H1 (cell line): ENCODE measurements around the gene PGAM1. TPM values are rescaled to one million over a fixed set of nuclear protein-coding genes. Genes with fewer than 3 reads are reported as not detected.

Experiments used
- CTCF ChIA-PET: fragments of 300-600 bp; sonication (Branson Sonifier 250); formaldehyde crosslinking; loops from one replicate; lab custom pipeline; 2021; ENCODE audit not compliant: partially characterized antibody; lab: Charles Lee
- POLR2A ChIA-PET: fragments of 300-600 bp; sonication (Branson Sonifier 250); formaldehyde crosslinking; loops from one replicate; lab custom pipeline; 2021; ENCODE audit warnings: inconsistent platforms; ENCODE audit not compliant: partially characterized antibody; lab: Charles Lee
- DNase-seq, 2 experiments: peaks; one replicate each; pipeline versions ENCODE4 v3.0.0 to v3.0.0-alpha.2; 2010 to 2022; ENCODE audit warnings: low spot score in 2 of 2, low read depth in 1 of 2, mixed read lengths in 1 of 2
- FAIRE-seq: peaks from 2 replicates; lab custom pipeline; 2011; peaks lifted over from hg19 to GRCh38; lab: Jason Lieb, UNC
- H2AFZ ChIP-seq: 2 replicates; pipeline ENCODE4 v1.8.1; 2012; ENCODE audit warnings: low read length, inconsistent platforms
- H2AK5ac ChIP-seq: 2 replicates; pipeline ENCODE4 v1.6.1; 2013; ENCODE audit warnings: low read depth, low read length
- H2BK120ac ChIP-seq: replicated peaks from 2 replicates; pipeline ENCODE3; 2013; ENCODE audit warnings: low read depth, low read length, inconsistent platforms
- H2BK12ac ChIP-seq: 2 replicates; pipeline ENCODE4 v1.6.1; 2013; ENCODE audit warnings: low read depth, low read length
- H2BK15ac ChIP-seq: 2 replicates; pipeline ENCODE4 v1.6.1; 2013; ENCODE audit warnings: low read length
- H2BK20ac ChIP-seq: 2 replicates; pipeline ENCODE4 v1.6.1; 2013; ENCODE audit warnings: low read length
- H2BK5ac ChIP-seq: 2 replicates; pipeline ENCODE4 v1.6.1; 2013; ENCODE audit warnings: low read depth, low read length
- H3K14ac ChIP-seq: 2 replicates; pipeline ENCODE4 v1.6.1; 2013; ENCODE audit warnings: inconsistent platforms; ENCODE audit not compliant: insufficient read length
- H3K18ac ChIP-seq: 2 replicates; pipeline ENCODE4 v1.6.1; 2013; ENCODE audit warnings: low read length; ENCODE audit errors: extremely low read depth
- H3K23ac ChIP-seq: 2 replicates; pipeline ENCODE4 v1.6.1; 2013; ENCODE audit warnings: inconsistent platforms; ENCODE audit not compliant: insufficient read length
- H3K23me2 ChIP-seq: 2 replicates; pipeline ENCODE4 v1.6.1; 2013; ENCODE audit warnings: low read depth, low read length
- H3K27ac ChIP-seq: 2 replicates; pipeline ENCODE4 v1.6.1; 2011; ENCODE audit warnings: low read depth, low read length, inconsistent platforms
- H3K27me3 ChIP-seq, 4 experiments: replicated peaks in 1 of 4; 1 replicate in 1 of 4; 2 replicates in 3 of 4; pipeline versions ENCODE4 v1.6.1 to v1.8.1; 2011 to 2013; ENCODE audit warnings: low read length in 3 of 4, mild to moderate bottlenecking in 3 of 4, inconsistent platforms in 2 of 4, mixed read lengths in 2 of 4, moderate library complexity in 1 of 4; ENCODE audit not compliant: control insufficient read depth in 3 of 4, insufficient read depth in 3 of 4; ENCODE audit errors: extremely low read depth in 1 of 4
- H3K36me3 ChIP-seq, 4 experiments: 2 replicates each; pipeline versions ENCODE4 v1.6.1 to v1.8.1; 2011 to 2013; ENCODE audit warnings: mild to moderate bottlenecking in 4 of 4, low read length in 3 of 4, moderate library complexity in 2 of 4, control low read depth in 1 of 4, inconsistent platforms in 1 of 4; ENCODE audit not compliant: insufficient read depth in 4 of 4, control insufficient read depth in 2 of 4
- H3K4ac ChIP-seq: replicated peaks from 2 replicates; pipeline ENCODE3; 2013; ENCODE audit warnings: low read length, low read depth, mixed read lengths, inconsistent platforms; ENCODE audit not compliant: insufficient read length
- H3K4me1 ChIP-seq, 4 experiments: replicated peaks in 1 of 4; 1 replicate in 1 of 4; 2 replicates in 3 of 4; pipeline versions ENCODE4 v1.6.1 to v1.8.1; 2011 to 2013; ENCODE audit warnings: low read length in 3 of 4, inconsistent platforms in 2 of 4, mixed read lengths in 1 of 4; ENCODE audit not compliant: insufficient read depth in 4 of 4, control insufficient read depth in 3 of 4
- H3K4me2 ChIP-seq, 2 experiments: 2 replicates each; pipeline versions ENCODE4 v1.6.1 to v1.8.1; 2011 to 2013; ENCODE audit warnings: low read depth in 2 of 2, low read length in 2 of 2, control low read depth in 1 of 2, inconsistent platforms in 1 of 2, mild to moderate bottlenecking in 1 of 2; ENCODE audit not compliant: insufficient read depth in 1 of 2
- H3K4me3 ChIP-seq, 4 experiments: fragments of 200-600, 300-600 bp in 1 of 4; sonication (generic), shearing (Covaris generic), sonication (Bioruptor Twin) in 1 of 4; 2 replicates each; pipeline versions ENCODE4 v1.5.1 to v1.8.1; 2011 to 2016; ENCODE audit warnings: low read length in 4 of 4, low read depth in 3 of 4, control low read depth in 2 of 4, inconsistent platforms in 2 of 4, mild to moderate bottlenecking in 2 of 4, mixed read lengths in 1 of 4, moderate library complexity in 1 of 4; ENCODE audit not compliant: insufficient read depth in 2 of 4; ENCODE audit errors: extremely low read depth in 1 of 4
- H3K56ac ChIP-seq: replicated peaks from 2 replicates; pipeline ENCODE3; 2013; ENCODE audit warnings: low read depth, mild to moderate bottlenecking, mixed read lengths, low read length, inconsistent platforms; ENCODE audit not compliant: insufficient read length
- H3K79me1 ChIP-seq: 2 replicates; pipeline ENCODE4 v1.6.1; 2013; ENCODE audit warnings: low read depth, low read length, control low read depth
- H3K79me2 ChIP-seq, 2 experiments: 2 replicates each; pipeline versions ENCODE4 v1.6.1 to v1.8.1; 2012 to 2013; ENCODE audit warnings: low read length in 2 of 2, mild to moderate bottlenecking in 2 of 2, inconsistent platforms in 1 of 2; ENCODE audit not compliant: insufficient read depth in 2 of 2, control insufficient read depth in 1 of 2
- H3K9ac ChIP-seq, 4 experiments: replicated peaks in 1 of 4; 1 replicate in 1 of 4; 2 replicates in 3 of 4; pipeline versions ENCODE4 v1.6.1 to v1.8.1; 2011 to 2013; ENCODE audit warnings: low read depth in 3 of 4, low read length in 3 of 4, control low read depth in 2 of 4, mild to moderate bottlenecking in 2 of 4, moderate library complexity in 2 of 4, inconsistent platforms in 1 of 4; ENCODE audit errors: extremely low read depth in 1 of 4
- H3K9me3 ChIP-seq, 2 experiments: 2 replicates each; pipeline versions ENCODE4 v1.6.1 to v1.8.1; 2012 to 2013; ENCODE audit warnings: mild to moderate bottlenecking in 2 of 2, moderate library complexity in 2 of 2, control low read depth in 1 of 2, inconsistent platforms in 1 of 2, low read depth in 1 of 2, low read length in 1 of 2, mixed read lengths in 1 of 2; ENCODE audit not compliant: insufficient read depth in 2 of 2
- H4K20me1 ChIP-seq, 2 experiments: replicated peaks in 1 of 2; 2 replicates each; pipeline versions ENCODE3 to v1.8.1; 2011 to 2013; ENCODE audit warnings: inconsistent platforms in 2 of 2, low read length in 2 of 2, mild to moderate bottlenecking in 1 of 2; ENCODE audit not compliant: insufficient read depth in 2 of 2, control insufficient read depth in 1 of 2
- H4K5ac ChIP-seq: 2 replicates; pipeline ENCODE4 v1.6.1; 2013; ENCODE audit warnings: low read length, low read depth, mixed read lengths, inconsistent platforms; ENCODE audit not compliant: insufficient read length
- H4K8ac ChIP-seq: 2 replicates; pipeline ENCODE4 v1.8.0; 2013; ENCODE audit warnings: mild to moderate bottlenecking, moderate library complexity, low read length, inconsistent platforms; ENCODE audit not compliant: insufficient read depth; ENCODE audit errors: extremely low read depth
- H4K91ac ChIP-seq: replicated peaks from 2 replicates; pipeline ENCODE3; 2013; ENCODE audit warnings: low read length, mixed read lengths, inconsistent platforms; ENCODE audit not compliant: insufficient read length
- ASH2L ChIP-seq: fragments of 200-600, 300-600 bp; sonication (generic); IDR thresholded peaks from one replicate; pipeline ENCODE4 v1.7.1; 2017; ENCODE audit warnings: low read length
- ATF3 ChIP-seq: IDR thresholded peaks from 2 replicates; pipeline ENCODE4 v1.6.1; 2011; ENCODE audit warnings: low read depth, mild to moderate bottlenecking, low read length; ENCODE audit not compliant: insufficient read depth
- BRCA1 ChIP-seq: IDR thresholded peaks from 2 replicates; pipeline ENCODE4 v1.6.1; 2012; ENCODE audit warnings: low read depth, low read length, improper control_type of control experiment
- FOSL1 ChIP-seq: IDR thresholded peaks from 2 replicates; pipeline ENCODE4 v1.6.1; 2011; ENCODE audit warnings: mild to moderate bottlenecking, low read depth, low read length, moderate library complexity; ENCODE audit not compliant: insufficient read depth
- JUN ChIP-seq: IDR thresholded peaks from 2 replicates; pipeline ENCODE4 v1.6.1; 2011; ENCODE audit warnings: low read depth, mild to moderate bottlenecking, improper control_type of control experiment, low read length
- NANOG ChIP-seq: IDR thresholded peaks from 2 replicates; pipeline ENCODE4 v1.6.1; 2011; ENCODE audit warnings: low read length, low read depth, mild to moderate bottlenecking, inconsistent platforms; ENCODE audit not compliant: insufficient read depth, poor library complexity, severe bottlenecking
- PHF8 ChIP-seq: fragments of 200-600 bp; sonication (generic); conservative IDR thresholded peaks from 2 replicates; pipeline ENCODE4 v1.7.1; 2012; ENCODE audit warnings: low read depth, mild to moderate bottlenecking, inconsistent platforms, low read length, moderate library complexity
- POLR2AphosphoS5 ChIP-seq: IDR thresholded peaks from 2 replicates; pipeline ENCODE4 v1.6.1; 2011; ENCODE audit warnings: low read depth, low read length
- RBBP5 ChIP-seq: IDR thresholded peaks from 2 replicates; pipeline ENCODE4 v1.7.1; 2012; ENCODE audit warnings: low read depth, mild to moderate bottlenecking, inconsistent platforms, low read length, moderate library complexity, borderline replicate concordance
- USF2 ChIP-seq: IDR thresholded peaks from 2 replicates; pipeline ENCODE4 v1.6.1; 2011; ENCODE audit warnings: low read length, improper control_type of control experiment
- WGBS, 2 experiments: shearing (Covaris generic) in 1 of 2; methylation state at CpG; one replicate each; pipeline versions ENCODE4 v1.1.6 to v1.1.7; 2013 to 2015; ENCODE audit warnings: low lambda C conversion rate in 2 of 2, mixed read lengths in 2 of 2, inconsistent platforms in 1 of 2, low coverage in 1 of 2, missing lambda C conversion rate in 1 of 2; ENCODE audit not compliant: insufficient replicate concordance in 2 of 2, insufficient coverage in 1 of 2, insufficient read length in 1 of 2; ENCODE audit errors: extremely low coverage in 1 of 2, missing lambda C conversion rate in 1 of 2; 5-methylcytosine and 5-hydroxymethylcytosine counted together
- polyA plus RNA-seq, 7 experiments: library from polyadenylated mRNA; depleted of rRNA in 3 of 7; stranded (reverse) in 5 of 7; unstranded in 2 of 7; fragments of >200 nt in 5 of 7; fragments of 200-250 nt in 2 of 7; gene quantifications; 1 replicate in 5 of 7; 2 replicates in 1 of 7; 4 replicates in 1 of 7; pipeline versions ENCODE4 v1.2.1 to v1.2.3, GENCODE V29; 2011 to 2013; ENCODE audit warnings: missing spikeins in 2 of 7, mixed read lengths in 2 of 7
- total RNA-seq: library from RNA; stranded (reverse); fragmentation: NEBNext Ultra II Directional; extraction: Animal tissue kit (Norgen Biotek cat#: 25700); gene quantifications from 2 replicates; pipeline ENCODE4 v1.2.1, GENCODE V29; 2021

PGAM1 gene
- total and polyA plus RNA-seq, 2 of the 8 experiments (the other 6 are each of a cell fraction or from before 2014, with no cell fraction given) = 791 to 799 TPM

GRCh38 chr10:97456034-97456685, 30.2 kb downstream of the PGAM1 start:
- Histone ChIP-seq H2AFZ (no peak overlapping the region), H3K27ac (no peak overlapping the region), H2BK20ac (no peak overlapping the region), H2BK120ac (no peak overlapping the region), H2AK5ac (no peak overlapping the region), H3K18ac (no peak overlapping the region), H4K5ac (no peak overlapping the region), H3K36me3 (peaks cover 27 to 87% (median 62%) of the 10 kb centered on the region in 4 experiments), H3K27me3 (no peaks in the 10 kb centered on the region), H3K23me2 (no peaks in the 10 kb centered on the region), H4K8ac (no peak overlapping the region), H4K91ac (no peak overlapping the region), H3K14ac (no peak overlapping the region), H3K9me3 (peaks cover 0 to 2% of the 10 kb centered on the region in 2 experiments; a peak in 1 of 4 replicates), H3K23ac (no peak overlapping the region), H2BK12ac (no peak overlapping the region), H3K4me2 (no peak overlapping the region), H3K4me1 (no peaks in the 10 kb centered on the region), H3K9ac (no peak overlapping the region), H4K20me1 (peaks cover 0 to 21% of the 10 kb centered on the region in 2 experiments), H3K79me2 (no peaks in the 10 kb centered on the region), H3K4me3 (no peak overlapping the region), H2BK15ac (no peak overlapping the region), H3K4ac (no peak overlapping the region), H3K56ac (no peak overlapping the region), H3K79me1 (peaks cover under 1% of the 10 kb centered on the region; the same call in 1 of the 2 replicates), H2BK5ac (no peak overlapping the region)
- no peak for TF ChIP-seq BRCA1
- TF ChIP-seq FOSL1 = no peak
- no peak for TF ChIP-seq PHF8
- TF ChIP-seq ASH2L = no peak
- no peak; the same call in 1 of the 2 replicates for TF ChIP-seq POLR2AphosphoS5
- no peak for TF ChIP-seq NANOG
- TF ChIP-seq ATF3 = no peak
- TF ChIP-seq RBBP5 = no peak
- no peak for TF ChIP-seq JUN
- TF ChIP-seq USF2 = no peak
- DNase-seq = no peak
- POLR2A ChIA-PET = interaction anchor here (0.7 to 13.1 kb wide), 11 partner anchors 9 to 96 kb away, joined by 3 to 105 read pairs (median 3); no protein-coding TSS in a partner anchor
- CTCF ChIA-PET = interaction anchor here (0.5 to 7.2 kb wide), 6 partner anchors 10 to 98 kb away, joined by 3 to 40 read pairs (median 4); no protein-coding TSS in a partner anchor
- WGBS, 2 experiments = 81% methylated on average over 5 of the region's 5 CpGs; no CpG with 5 or more reads in 1 of the 2 experiments
- no peak for FAIRE-seq
